GM23338 (cell line): ENCODE results near the gene UPF1. TPM values are rescaled to one million over a fixed set of nuclear protein-coding genes. Genes with fewer than 3 reads are reported as not detected.

Source experiments
- ATAC-seq: fragments of 200-7000 bp; cut with Tn5 transposase; 3 replicates; pipeline ENCODE4 v1.9.1; 2020
- DNase-seq: peaks from one replicate; pipeline ENCODE4 v3.0.0-alpha.2; 2015; ENCODE audit warnings: low spot score
- H2AFZ ChIP-seq: fragments of 200-600 bp; sonication (generic); 2 replicates; pipeline ENCODE4 v1.8.0; 2016; ENCODE audit warnings: antibody characterized with exemption, mild to moderate bottlenecking, moderate library complexity
- H3F3A ChIP-seq: fragments of 200-600 bp; sonication (generic); replicated peaks from 2 replicates; pipeline ENCODE4 v1.8.0; 2017; ENCODE audit warnings: antibody characterized with exemption, mixed run types, low read depth
- H3K27ac ChIP-seq: fragments of 200-600 bp; sonication (generic); 2 replicates; pipeline ENCODE4 v1.6.1; 2016; ENCODE audit warnings: low read depth
- H3K27me3 ChIP-seq: fragments of 200-600 bp; sonication (generic); 2 replicates; pipeline ENCODE4 v1.8.0; 2016; ENCODE audit warnings: mild to moderate bottlenecking, mixed run types, moderate library complexity; ENCODE audit not compliant: insufficient read depth
- H3K36me3 ChIP-seq: fragments of 200-600 bp; sonication (generic); 2 replicates; pipeline ENCODE4 v1.8.0; 2016; ENCODE audit warnings: mild to moderate bottlenecking; ENCODE audit not compliant: insufficient read depth
- H3K4me1 ChIP-seq: fragments of 200-600 bp; sonication (generic); 2 replicates; pipeline ENCODE4 v1.8.0; 2016; ENCODE audit warnings: mild to moderate bottlenecking, moderate library complexity; ENCODE audit not compliant: insufficient read depth
- H3K4me2 ChIP-seq: fragments of 200-600 bp; sonication (generic); 2 replicates; pipeline ENCODE4 v1.7.1; 2017; ENCODE audit warnings: mixed run types
- H3K4me3 ChIP-seq: fragments of 200-600 bp; sonication (generic); 2 replicates; pipeline ENCODE4 v1.6.1; 2016; ENCODE audit warnings: mixed run types
- H3K79me2 ChIP-seq: fragments of 200-600 bp; sonication (generic); replicated peaks from 2 replicates; pipeline ENCODE4 v1.8.0; 2017; ENCODE audit warnings: mild to moderate bottlenecking; ENCODE audit not compliant: insufficient read depth
- H3K9me2 ChIP-seq: fragments of 200-600 bp; sonication (generic); 2 replicates; pipeline ENCODE4 v1.8.0; 2017; ENCODE audit not compliant: insufficient read depth
- H4K20me1 ChIP-seq: fragments of 200-600 bp; sonication (generic); replicated peaks from 2 replicates; pipeline ENCODE4 v1.8.0; 2017; ENCODE audit warnings: mild to moderate bottlenecking; ENCODE audit not compliant: insufficient read depth
- H3K27ac Mint-ChIP-seq: 2 replicates; pipeline ENCODE4 v1.8.0; 2020; ENCODE audit warnings: inconsistent platforms, mild to moderate bottlenecking, moderate library complexity, mixed read lengths
- H3K27me3 Mint-ChIP-seq: 3 replicates; pipeline ENCODE4 v1.8.0; 2022; ENCODE audit warnings: low read depth, mild to moderate bottlenecking, moderate library complexity, mixed read lengths, inconsistent platforms; ENCODE audit not compliant: insufficient read depth, poor library complexity
- H3K36me3 Mint-ChIP-seq: 3 replicates; pipeline ENCODE4 v1.8.0; 2021; ENCODE audit warnings: low read depth, mild to moderate bottlenecking, inconsistent platforms, moderate library complexity, mixed read lengths
- H3K4me1 Mint-ChIP-seq: 3 replicates; pipeline ENCODE4 v1.8.0; 2020; ENCODE audit warnings: mild to moderate bottlenecking, inconsistent platforms, mixed read lengths
- H3K4me3 Mint-ChIP-seq: 3 replicates; pipeline ENCODE4 v1.8.0; 2021; ENCODE audit warnings: moderate library complexity, mild to moderate bottlenecking, inconsistent platforms, mixed read lengths
- H3K9me3 Mint-ChIP-seq: 3 replicates; pipeline ENCODE4 v1.8.0; 2020; ENCODE audit warnings: moderate library complexity, mild to moderate bottlenecking, inconsistent platforms, mixed read lengths
- CREB1 ChIP-seq: fragments of 250-450 bp; sonication (Bioruptor Pico); IDR thresholded peaks from 2 replicates; pipeline ENCODE4 v1.5.0; 2020; ENCODE audit warnings: low read depth, mild to moderate bottlenecking, moderate library complexity
- EZH2 ChIP-seq: fragments of 200-600 bp; sonication (generic); IDR thresholded peaks from one replicate; pipeline ENCODE4 v1.8.0; 2017; ENCODE audit warnings: antibody characterized with exemption, mild to moderate bottlenecking, low read depth; ENCODE audit not compliant: unreplicated experiment
- EZH2phosphoT487 ChIP-seq: fragments of 200-600 bp; sonication (generic); IDR thresholded peaks from one replicate; pipeline ENCODE4 v1.8.1; 2018; ENCODE audit warnings: antibody characterized with exemption; ENCODE audit not compliant: unreplicated experiment
- JUNB ChIP-seq: IDR thresholded peaks from one replicate; pipeline ENCODE4 v1.6.1; 2016; ENCODE audit warnings: antibody characterized with exemption; ENCODE audit not compliant: unreplicated experiment
- STAT1 ChIP-seq: IDR thresholded peaks from one replicate; pipeline ENCODE4 v1.6.1; 2016; ENCODE audit warnings: antibody characterized with exemption; ENCODE audit not compliant: unreplicated experiment
- polyA plus RNA-seq: library from polyadenylated mRNA; unstranded; fragments of >200 nt; fragmentation: Nextera tagmentation; extraction: Ambion mirVana; gene quantifications from 2 replicates; pipeline ENCODE4 v1.2.1, GENCODE V29; 2016
- total RNA-seq: library from RNA; depleted of rRNA; stranded (reverse); fragments of >200 nt; shearing (Covaris generic); gene quantifications from 2 replicates; pipeline ENCODE4 v1.2.3, GENCODE V29; 2014
- TF ChIP-seq, protein P1 (sequence below): fragments of 250-450 bp; sonication (Bioruptor Pico); IDR thresholded peaks from 2 replicates; pipeline ENCODE4 v1.5.0; 2020; ENCODE audit warnings: mild to moderate bottlenecking, moderate library complexity
- TF ChIP-seq, protein P2 (sequence below), 2 experiments: fragments of 200-600 bp in 1 of 2; sonication (generic) in 1 of 2; conservative IDR thresholded peaks; 2 replicates each; pipeline versions ENCODE4 v1.5.1 to v1.6.1; 2016 to 2017; ENCODE audit warnings: antibody characterized with exemption in 2 of 2, low read depth in 2 of 2, mild to moderate bottlenecking in 2 of 2, moderate library complexity in 1 of 2

The UPF1 gene
- total and polyA plus RNA-seq, 2 experiments from 2014 or later, result 13.8 to 138 TPM

DNA sequence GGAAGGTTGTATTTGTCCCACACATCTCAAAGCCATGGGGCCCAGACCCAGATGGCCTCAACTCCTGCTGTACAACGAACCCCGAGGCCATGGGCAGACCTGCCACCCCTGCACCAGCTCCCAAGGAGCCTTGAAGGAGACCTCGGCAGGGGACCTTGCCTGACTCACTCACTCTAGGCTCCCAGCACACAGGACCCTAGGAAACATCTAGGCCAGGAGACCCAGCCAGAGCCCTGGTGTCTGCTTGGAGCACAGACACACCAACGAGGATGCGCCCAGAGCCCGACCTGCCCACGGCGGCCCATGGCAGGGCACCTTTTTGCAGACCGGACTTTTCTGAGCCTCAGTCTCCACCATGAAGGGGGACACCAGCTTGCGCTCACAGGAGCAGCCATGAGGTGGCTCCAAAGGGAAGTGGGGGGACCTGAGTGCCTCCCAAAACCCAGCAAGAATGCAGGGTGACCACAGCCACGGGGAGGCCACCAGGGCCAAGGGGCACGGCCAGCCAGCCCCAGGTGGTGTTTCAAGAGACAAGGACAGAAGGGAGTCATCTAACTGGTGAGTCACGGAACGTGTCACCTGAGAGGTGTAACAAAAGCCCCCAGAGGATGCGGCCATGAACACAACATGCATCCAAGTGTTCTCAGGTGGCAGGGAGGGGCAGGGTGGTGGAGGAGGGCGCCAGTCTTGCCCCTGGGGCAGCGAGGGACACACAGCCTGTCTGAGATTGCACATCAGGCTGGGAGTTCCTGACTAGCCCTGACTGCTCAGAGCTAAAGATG lies 69.1 kb downstream of the UPF1 start (continued):
- TF ChIP-seq, protein P1, sequence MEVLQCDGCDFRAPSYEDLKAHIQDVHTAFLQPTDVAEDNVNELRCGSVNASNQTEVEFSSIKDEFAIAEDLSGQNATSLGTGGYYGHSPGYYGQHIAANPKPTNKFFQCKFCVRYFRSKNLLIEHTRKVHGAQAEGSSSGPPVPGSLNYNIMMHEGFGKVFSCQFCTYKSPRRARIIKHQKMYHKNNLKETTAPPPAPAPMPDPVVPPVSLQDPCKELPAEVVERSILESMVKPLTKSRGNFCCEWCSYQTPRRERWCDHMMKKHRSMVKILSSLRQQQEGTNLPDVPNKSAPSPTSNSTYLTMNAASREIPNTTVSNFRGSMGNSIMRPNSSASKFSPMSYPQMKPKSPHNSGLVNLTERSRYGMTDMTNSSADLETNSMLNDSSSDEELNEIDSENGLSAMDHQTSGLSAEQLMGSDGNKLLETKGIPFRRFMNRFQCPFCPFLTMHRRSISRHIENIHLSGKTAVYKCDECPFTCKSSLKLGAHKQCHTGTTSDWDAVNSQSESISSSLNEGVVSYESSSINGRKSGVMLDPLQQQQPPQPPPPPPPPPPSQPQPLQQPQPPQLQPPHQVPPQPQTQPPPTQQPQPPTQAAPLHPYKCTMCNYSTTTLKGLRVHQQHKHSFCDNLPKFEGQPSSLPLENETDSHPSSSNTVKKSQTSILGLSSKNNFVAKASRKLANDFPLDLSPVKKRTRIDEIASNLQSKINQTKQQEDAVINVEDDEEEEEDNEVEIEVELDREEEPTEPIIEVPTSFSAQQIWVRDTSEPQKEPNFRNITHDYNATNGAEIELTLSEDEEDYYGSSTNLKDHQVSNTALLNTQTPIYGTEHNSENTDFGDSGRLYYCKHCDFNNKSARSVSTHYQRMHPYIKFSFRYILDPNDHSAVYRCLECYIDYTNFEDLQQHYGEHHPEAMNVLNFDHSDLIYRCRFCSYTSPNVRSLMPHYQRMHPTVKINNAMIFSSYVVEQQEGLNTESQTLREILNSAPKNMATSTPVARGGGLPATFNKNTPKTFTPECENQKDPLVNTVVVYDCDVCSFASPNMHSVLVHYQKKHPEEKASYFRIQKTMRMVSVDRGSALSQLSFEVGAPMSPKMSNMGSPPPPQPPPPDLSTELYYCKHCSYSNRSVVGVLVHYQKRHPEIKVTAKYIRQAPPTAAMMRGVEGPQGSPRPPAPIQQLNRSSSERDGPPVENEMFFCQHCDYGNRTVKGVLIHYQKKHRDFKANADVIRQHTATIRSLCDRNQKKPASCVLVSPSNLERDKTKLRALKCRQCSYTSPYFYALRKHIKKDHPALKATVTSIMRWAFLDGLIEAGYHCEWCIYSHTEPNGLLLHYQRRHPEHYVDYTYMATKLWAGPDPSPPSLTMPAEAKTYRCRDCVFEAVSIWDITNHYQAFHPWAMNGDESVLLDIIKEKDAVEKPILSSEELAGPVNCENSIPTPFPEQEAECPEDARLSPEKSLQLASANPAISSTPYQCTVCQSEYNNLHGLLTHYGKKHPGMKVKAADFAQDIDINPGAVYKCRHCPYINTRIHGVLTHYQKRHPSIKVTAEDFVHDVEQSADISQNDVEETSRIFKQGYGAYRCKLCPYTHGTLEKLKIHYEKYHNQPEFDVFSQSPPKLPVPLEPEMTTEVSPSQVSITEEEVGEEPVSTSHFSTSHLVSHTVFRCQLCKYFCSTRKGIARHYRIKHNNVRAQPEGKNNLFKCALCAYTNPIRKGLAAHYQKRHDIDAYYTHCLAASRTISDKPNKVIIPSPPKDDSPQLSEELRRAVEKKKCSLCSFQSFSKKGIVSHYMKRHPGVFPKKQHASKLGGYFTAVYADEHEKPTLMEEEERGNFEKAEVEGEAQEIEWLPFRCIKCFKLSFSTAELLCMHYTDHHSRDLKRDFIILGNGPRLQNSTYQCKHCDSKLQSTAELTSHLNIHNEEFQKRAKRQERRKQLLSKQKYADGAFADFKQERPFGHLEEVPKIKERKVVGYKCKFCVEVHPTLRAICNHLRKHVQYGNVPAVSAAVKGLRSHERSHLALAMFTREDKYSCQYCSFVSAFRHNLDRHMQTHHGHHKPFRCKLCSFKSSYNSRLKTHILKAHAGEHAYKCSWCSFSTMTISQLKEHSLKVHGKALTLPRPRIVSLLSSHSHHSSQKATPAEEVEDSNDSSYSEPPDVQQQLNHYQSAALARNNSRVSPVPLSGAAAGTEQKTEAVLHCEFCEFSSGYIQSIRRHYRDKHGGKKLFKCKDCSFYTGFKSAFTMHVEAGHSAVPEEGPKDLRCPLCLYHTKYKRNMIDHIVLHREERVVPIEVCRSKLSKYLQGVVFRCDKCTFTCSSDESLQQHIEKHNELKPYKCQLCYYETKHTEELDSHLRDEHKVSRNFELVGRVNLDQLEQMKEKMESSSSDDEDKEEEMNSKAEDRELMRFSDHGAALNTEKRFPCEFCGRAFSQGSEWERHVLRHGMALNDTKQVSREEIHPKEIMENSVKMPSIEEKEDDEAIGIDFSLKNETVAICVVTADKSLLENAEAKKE (CRISPR knock-in tag), result no peak
- TF ChIP-seq JUNB, result no peak

DNA sequence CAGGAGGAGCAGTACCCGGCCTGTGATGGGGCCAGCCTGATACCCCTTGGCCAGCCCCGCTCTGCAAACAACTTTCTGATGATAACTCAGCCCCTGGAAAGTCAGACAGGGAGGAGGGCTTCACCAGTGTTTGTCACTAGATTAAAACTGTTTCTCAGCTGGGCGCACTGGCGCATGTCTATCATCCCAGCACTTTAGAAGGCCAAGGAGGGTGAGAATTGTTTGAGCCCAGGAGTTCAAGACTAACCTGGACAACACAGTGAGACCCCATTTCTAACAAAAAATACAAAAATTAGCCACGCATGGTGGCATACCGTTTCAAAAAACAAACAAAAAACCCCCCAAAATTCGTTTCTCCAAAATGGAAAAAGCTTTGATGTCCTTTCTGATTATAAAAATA lies 69.7 kb downstream of the UPF1 start:
- Mint-ChIP-seq H3K27ac (no peak overlapping the region), H3K36me3 (peaks cover 9% of the 10 kb centered on the region), H3K4me3 (no peak overlapping the region), H3K27me3 (peaks cover 17% of the 10 kb centered on the region), H3K9me3 (no peaks in the 10 kb centered on the region), H3K4me1 (no peaks in the 10 kb centered on the region)
- H3K4me3 ChIP-seq, result no peak overlapping the region
- no peaks in the 10 kb centered on the region; the same call in 1 of the 2 replicates for H4K20me1 ChIP-seq
- H3K79me2 ChIP-seq, result no peaks in the 10 kb centered on the region
- DNase-seq (no peak), ATAC-seq (no peak)
- no peaks in the 10 kb centered on the region for H3K36me3 ChIP-seq
- H3K9me2 ChIP-seq, result no peaks in the 10 kb centered on the region
- no peak overlapping the region for H3K27ac ChIP-seq
- H3K4me2 ChIP-seq, result no peak overlapping the region
- H2AFZ ChIP-seq, result no peak overlapping the region
- H3K27me3 ChIP-seq, result peaks cover 14% of the 10 kb centered on the region
- H3K4me1 ChIP-seq, result no peaks in the 10 kb centered on the region
- H3F3A ChIP-seq, result peaks cover 2% of the 10 kb centered on the region; the same call in 1 of the 2 replicates
- TF ChIP-seq CREB1 (CRISPR knock-in tag) (no peak), EZH2 (no peak), STAT1 (no peak), EZH2phosphoT487 (no peak)
- TF ChIP-seq, protein P2, sequence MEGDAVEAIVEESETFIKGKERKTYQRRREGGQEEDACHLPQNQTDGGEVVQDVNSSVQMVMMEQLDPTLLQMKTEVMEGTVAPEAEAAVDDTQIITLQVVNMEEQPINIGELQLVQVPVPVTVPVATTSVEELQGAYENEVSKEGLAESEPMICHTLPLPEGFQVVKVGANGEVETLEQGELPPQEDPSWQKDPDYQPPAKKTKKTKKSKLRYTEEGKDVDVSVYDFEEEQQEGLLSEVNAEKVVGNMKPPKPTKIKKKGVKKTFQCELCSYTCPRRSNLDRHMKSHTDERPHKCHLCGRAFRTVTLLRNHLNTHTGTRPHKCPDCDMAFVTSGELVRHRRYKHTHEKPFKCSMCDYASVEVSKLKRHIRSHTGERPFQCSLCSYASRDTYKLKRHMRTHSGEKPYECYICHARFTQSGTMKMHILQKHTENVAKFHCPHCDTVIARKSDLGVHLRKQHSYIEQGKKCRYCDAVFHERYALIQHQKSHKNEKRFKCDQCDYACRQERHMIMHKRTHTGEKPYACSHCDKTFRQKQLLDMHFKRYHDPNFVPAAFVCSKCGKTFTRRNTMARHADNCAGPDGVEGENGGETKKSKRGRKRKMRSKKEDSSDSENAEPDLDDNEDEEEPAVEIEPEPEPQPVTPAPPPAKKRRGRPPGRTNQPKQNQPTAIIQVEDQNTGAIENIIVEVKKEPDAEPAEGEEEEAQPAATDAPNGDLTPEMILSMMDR (conservative IDR thresholded peaks at IDR 0.05; ENCODE audit: low read depth in 2 of 2), result no peak
